DMS 273 treated with DMSO at 0.1 percent for 48 hours (cell line): Measurements from ENCODE around the gene PIP4K2A.
"Not testable (repeated sequence)": the region's sequence is repeated elsewhere in the genome, so short reads cannot be mapped to it uniquely, and the experiment has no call there.

Experiments used
- DNase-seq: peaks from one replicate; lab custom pipeline; 2025; lab: John Stamatoyannopoulos, UW

Gene PIP4K2A

DNA sequence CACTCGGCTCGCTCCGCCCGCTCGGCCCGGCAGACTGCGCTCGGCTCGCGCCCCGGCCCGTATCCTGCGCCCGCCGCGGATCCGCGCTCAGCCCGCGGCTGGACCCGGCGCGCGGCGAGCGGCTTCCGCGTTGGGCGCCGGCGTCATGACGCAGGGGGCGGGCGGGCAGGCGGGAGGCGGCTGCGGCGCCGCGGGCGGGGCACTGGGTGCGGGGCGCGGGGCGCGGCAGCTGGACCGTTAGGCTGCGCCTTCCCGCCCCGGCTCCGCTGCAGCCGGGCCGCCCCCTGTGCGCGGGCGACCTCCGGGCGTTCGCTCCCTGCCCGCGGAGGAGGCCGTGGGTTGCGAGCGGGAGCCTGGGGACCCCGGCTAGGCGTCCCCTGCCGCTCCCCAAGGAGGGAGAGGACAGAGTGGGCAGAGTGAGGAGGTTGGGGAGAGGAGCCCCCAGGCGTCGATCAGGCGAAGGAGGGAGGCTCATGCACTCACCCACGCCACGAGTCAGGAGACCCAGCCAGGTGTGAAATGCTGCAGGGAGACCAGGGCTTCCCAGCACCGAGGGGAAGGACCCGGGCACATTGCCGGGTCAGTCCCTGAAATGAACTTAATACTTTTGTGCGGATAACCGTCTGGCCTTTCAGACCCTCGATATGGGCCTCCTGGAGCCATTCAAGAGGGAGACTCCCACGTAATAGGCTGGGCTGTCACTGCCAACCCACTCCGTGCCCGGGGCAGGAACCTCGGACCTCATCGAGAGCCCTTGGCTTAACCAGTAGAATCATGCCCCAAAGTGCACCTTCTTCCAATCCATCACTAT lies at the start of gene PIP4K2A:
PIP4K2A (minus strand) TSS at position 100 of the 811 bp plus-strand sequence. CDS start 252 bp downstream, outside the sequence.
- no peak for DNase-seq

DNA sequence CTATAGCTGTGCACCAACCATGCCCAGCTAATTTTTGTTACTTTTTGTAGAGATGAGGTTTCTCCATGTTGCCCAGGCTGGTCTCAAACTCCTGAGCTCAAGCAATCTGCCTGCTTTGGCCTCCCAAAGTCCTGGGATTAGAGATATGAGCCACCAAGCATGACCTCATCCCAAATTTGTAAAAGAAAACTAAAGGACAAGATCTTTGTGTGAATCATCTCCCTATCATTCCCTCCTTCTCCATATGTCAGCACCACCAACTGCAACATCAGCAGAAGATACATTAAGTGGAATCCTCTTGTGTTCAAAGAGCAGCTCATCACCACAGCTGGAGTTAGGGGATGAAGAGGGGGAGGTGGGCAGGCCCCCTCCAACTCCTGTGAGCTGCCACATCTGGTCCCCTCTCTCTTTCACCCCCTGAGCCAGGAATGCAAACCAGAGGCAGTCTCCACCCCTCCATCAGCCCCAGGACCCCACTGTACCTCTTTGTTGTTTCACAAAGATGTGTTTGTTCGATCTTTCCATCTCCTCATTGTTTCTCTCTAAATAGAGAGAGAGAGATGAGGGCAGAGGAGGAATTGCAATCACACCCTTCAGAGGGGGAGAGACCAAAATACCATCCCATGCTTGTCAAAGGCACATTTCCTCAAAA lies 47.3 kb upstream of the PIP4K2A start:
- DNase-seq: no peak

DNA sequence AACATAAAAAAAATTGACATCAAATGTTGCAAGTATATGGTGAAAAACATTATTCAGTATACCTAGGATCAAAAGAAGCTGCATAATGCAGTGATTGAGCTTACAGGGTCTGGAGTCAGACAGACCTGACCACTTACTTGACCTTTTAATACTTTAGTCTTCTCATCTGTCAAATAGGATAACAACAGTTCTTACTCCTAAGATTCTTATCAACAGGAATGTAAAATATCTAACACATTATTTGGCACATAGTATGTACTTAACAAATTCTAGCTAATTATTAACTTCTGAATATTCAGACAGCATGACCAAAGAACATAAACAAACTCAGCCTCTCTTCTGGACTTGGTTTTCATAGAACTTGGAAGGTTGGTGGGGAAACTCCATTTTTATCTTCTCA lies 45.6 kb upstream of the PIP4K2A start:
- DNase-seq: no peak

DNA sequence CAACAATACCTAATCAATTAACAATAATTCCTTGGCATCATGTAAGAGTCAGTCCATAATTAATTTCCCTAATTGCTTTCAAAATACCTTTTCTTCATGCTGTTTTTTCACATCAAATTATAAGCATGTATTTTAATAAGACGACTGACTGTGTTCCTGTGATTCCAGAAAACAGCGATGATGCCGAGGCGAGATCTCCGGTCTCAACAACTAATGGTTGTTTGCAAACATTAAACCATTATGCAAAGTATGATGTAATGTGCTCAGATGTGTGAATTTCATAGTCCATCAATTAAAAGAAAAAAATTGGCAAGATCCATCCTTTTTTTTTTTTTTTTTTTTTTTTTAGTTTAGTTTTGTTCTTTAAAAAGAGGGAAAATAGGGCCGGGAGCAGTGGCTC lies 44.5 kb upstream of the PIP4K2A start:
- DNase-seq: no peak

DNA sequence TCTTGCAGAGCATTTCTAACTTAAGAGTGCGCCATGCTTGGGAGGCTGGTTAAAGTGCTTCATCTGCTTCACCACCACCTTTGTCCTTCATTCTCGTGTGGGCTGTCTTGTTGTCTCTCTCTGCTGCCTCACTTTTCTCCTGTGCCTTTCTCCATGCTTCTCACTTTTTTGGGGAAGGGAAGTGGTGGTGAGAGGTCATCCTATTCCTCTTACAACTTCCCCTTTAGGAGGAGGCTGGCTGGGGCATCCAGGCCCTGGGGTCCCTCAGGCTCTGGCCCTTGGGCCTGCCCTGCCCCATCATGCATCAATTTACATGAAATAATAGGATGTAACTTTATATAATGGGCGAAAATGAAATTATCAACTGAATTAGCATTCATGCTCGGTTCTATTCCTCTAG lies 39.9 kb upstream of the PIP4K2A start:
- no peak for DNase-seq

DNA sequence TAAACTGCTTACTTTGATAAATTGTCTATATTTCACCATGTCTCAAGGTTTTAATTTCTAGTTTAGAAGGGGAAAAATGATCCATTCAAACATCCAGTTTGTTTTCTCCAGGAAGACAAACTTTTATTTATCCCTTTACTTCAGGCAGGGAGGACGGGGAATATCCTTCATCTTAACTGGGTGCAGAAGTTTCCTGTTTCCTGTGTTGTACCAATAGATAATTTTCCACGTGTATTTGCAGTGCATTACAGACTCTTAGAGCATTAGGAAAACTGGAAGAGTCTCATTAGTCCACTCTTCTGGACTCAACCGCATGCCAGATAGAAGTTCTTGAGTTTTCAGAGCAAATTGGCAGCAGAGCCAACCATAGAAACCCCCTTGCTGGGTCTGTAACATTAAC lies 39.4 kb upstream of the PIP4K2A start:
- no peak for DNase-seq

DNA sequence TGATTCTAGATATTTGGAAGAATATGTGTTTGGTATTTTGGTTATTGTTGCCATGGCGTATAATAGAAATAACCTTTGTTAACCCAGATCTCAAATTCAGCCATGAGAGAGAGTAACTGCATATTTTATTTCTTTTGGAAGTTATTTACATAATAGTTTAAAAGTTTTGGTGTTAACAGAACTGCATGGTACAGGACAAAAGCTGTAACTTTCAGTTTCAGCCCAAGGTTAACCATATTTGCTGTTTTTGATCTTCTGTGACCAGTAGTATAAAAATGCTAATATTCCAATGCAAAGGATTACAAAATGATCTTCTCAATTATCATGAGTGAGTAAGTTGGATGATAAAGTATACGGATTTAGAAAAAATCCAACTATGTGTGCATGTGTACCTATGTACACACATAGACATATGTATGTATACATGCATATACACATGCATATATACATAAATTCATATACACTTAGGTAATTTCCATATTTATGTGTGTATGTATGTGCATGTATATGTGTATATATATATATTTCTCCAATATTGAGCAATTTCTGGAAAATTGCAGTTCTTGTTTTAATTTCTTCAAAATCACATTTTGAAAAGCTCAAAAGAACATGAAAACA lies 38.0 kb upstream of the PIP4K2A start:
- no peak for DNase-seq

DNA sequence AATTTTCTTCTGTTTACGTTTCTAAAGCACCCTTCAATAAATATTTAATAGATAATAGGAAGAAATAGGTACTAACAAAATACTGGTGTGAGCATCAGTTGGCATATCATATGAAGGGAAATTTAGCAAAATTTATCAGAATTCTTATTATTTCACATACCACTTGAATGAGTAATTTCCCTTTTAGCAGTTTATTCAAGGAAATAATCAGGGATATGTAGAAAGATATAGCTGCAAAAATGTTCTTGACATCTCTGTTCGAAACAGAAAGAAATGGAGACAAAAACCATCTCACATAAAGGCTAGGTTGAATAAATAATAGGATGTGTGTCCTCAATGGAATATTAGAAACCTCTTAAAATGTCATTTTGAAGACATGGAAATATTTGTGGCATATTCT lies 35.8 kb upstream of the PIP4K2A start:
- DNase-seq: no peak

DNA sequence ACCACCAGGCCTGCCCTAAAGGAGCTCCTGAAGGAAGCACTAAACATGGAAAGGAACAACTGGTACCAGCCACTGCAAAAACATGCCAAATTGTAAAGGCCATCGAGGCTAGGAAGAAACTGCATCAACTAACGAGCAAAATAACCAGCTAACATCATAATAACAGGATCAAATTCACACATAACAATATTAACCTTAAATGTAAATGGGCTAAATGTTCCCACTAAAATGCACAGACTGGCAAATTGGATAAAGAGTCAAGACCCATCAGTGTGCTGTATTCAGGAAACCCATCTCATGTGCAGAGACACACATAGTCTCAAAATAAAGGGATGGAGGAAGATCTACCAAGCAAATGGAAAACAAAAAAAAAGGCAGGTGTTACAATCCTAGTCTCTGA lies 30.5 kb upstream of the PIP4K2A start:
- DNase-seq: not testable (repeated sequence)

DNA sequence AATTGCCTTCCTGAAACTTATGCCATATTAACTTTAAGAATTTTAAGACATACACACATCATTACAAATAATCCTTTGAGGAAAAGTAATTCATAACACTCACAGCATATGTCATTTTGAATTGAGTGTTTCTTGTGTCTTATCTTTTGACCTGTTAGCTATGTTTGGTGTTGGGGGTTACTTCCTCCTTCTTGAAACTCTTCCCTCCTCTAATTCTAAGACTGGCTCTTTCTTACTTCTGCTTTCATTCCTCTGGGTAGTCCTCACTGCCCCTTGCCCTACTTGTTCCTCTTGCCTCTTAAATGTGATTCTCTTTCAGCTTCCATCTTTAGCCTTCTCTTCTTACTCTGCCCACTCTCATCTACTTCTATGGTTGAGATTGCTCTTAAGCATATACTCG lies 28.3 kb upstream of the PIP4K2A start:
- no peak for DNase-seq

DNA sequence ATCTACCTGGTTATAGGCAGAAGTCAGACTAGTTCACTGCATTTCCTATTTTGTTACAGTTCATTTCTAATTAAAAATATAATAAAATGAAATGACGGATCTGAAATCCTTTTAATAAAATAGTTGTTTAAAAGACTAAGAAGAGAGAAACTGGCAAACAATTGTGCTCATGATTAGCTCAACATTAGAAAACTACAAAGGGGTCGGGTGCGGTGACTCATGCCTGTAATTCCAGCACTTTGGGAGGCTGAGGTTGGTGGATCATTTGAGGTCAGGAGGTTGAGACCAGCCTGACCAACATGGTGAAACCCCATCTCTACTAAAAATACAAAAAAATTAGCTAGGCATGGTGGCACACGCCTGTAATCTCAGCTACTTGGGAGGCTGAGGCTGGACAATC lies 27.3 kb upstream of the PIP4K2A start:
- not testable (repeated sequence) for DNase-seq

DNA sequence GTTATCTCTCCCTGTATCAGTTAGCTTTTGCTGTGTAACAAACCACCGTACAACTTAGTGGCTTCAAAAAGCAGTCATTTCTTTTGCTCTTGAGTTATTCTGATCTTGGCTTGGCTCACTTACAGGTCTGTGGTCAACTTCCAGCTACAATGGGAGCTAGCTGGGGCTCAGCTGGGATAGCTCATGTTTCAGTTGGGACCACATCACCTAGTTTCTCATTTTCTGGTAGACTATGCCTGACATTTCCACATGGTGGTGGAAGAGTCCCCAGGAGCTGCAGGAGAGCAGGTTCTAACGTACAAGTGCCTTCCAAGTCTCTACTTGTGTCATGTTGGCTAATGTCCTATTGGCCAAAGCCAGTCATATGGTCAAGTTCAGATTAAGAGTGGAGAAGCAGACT lies 25.8 kb upstream of the PIP4K2A start:
- DNase-seq: no peak

DNA sequence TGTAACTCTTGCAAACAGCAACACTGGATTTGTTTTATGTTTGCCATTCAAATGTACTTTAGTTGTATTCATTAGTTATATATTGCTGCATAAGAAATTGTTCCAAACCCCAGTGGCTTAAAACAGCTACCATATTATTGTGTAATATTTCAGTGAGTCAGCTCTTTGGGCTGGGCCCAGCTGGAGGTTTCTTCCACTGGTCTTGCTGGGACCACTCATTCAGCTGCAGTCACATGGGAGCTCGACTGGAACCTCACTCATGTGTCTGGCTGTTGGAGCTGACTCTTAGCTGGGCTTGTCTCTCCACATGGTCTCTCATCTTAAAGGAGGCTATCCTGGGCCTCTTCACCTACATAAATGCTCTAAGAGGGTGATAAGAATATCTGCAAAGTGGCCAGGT lies 23.2 kb upstream of the PIP4K2A start:
- DNase-seq: no peak

DNA sequence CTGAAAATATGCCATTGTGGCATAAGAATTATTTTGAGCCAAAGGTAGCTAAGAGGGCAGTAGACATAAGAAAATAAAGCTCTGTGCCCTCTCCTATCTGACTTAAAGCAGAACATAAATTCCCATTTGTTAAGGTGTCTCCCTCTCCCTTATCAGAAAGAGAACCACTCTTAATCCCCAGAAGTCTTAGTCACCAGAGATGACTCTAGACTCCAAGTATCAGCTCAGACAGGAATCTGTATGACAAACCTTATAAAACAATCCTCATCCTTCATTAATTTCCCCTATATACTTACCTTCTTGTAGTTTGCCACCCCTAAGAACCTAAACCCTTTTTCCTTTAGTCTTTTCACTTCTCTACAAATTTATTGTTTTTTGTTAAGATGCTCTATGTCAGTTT lies 21.8 kb upstream of the PIP4K2A start:
- DNase-seq: no peak

DNA sequence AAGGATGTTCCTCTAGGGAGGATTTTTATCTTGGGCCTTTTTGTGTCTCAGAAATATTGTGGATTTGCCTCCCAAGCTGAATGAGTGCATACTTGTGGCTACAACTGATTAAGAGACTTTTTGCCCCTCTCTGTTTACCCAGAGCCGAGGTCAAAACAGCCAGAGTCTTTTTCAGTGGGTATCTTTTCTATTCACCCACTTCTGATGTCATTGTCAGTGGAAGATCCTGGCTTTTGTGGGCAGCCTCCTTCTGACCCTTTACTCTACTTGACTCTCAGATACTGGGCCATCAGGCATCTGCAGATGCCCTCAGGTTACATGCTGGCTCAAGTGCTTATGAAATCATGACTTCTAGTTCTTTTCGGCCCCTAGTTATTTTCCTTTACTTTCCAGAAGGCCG lies 19.6 kb upstream of the PIP4K2A start:
- DNase-seq: no peak

DNA sequence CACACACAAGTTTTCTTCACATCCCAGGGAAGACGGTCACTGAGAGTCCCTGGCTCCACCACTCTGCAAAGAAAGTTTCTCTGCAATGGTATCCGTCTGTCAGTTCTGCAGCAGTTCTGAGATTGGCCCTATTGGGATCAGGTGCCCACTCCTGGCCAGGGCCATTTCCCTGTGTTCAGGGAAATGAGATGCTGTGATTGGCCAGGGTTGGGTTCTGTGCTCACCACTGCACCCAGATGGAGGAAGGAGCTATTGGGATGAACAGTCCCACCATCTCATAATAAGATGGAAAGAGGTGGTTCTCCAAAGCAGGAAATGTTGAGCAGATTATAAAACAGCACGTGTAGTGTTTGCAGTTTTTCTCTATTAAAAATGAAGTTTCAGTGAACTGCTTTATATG lies 13.3 kb upstream of the PIP4K2A start:
- no peak for DNase-seq

DNA sequence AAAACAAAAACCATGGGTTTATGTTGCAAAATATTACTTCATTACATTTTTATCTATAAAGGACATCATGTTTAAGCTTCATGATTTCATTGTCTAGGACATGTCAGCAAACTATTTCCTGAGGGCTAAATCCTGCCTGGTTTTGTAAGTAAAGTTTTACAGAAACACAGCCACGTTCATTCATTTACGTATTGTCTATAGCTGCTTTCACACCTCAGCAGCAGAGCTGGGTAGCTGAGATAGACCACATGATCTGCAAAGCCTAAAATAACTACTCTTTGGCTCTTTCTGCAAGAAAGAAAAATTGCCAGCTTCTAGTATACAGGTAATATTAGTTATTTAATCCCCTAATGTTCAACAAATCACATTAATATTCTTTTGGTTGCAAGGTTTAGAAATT lies 12.7 kb upstream of the PIP4K2A start:
- DNase-seq: no peak

DNA sequence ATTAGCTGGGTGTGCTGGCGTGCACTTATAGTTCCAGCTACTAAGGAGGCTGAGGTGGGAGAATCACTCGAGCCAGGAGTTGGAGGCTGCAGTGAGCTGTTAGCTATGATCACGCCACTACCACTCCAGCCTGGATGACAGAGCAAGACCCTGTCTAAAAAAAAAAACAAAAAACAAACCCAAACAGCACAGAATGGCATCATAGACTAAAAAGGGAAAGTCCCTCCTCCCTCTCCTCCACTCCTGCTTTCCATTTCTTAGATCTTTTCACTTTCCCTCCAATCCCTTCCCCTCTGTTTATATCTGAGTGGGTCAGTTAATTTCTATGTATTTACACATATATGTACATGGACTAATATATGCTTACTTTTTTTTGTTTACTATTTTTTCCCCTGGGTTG lies 10.4 kb upstream of the PIP4K2A start:
- DNase-seq: no peak

DNA sequence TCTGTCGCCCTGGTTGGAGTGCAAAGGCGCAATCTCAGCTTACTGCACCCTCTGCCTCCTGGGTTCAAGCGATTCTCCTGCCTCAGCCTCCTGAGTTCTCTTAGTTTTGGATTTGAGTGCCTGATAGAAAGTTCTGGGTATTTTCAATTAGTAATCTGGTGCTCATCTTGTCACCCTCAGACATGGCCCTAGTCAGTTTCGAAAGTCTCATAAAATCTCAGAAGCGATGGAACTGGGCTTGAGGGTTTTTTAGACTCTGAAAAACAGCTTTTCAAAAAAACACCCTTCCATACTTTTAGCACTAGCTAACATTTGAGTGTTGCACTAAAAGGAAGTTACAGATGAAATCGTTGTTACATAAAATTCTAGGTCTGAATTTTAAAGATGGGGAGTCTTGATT lies 9.4 kb upstream of the PIP4K2A start:
- DNase-seq: no peak

DNA sequence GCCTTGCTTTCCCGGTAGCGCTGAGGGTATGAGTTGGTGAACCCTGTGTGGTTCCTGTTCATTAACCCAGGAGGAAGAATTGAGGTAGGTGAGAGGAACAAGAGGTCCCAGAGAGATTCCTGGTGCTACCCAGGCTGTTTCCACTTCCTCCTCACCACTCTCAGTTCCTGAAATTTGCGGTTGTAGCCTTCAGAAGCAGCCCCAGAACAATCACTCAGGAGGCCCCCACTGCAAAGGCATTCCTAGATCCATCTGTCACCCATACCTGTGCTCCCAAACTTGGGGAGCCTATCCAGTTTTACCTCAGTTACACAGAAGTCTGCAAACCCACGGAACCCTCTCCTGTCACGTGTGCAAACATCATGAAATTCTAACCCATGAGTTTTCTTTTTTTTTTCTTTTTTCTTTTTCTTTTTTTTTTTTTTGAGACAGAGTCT lies 9.0 kb upstream of the PIP4K2A start:
- DNase-seq: no peak

DNA sequence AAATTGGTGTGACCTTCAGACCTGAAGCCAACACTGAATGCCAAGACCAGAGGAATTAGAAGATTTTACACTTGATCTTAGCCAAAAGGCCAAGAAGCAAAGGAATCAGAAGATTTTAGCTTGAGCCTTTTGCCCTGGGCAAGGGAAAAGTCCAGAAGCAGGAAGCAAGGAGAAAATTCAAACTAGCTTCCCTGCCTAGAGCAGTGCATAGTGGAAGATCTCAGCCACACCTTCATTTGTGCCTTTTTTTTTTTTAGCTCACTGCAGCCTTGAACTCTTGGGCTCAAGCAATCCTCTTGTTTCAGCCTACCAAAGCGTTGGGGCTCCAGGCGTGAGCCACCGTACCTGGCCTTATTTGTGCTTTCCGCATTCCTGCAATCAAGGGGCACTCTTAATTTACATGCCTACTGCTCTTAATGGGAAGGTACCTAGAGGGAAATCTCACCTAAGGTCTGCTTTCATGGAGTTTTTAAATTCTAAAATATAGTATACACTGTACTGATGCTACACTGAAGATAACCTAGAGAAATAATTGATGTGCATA lies 8.3 kb upstream of the PIP4K2A start:
- DNase-seq: no peak

DNA sequence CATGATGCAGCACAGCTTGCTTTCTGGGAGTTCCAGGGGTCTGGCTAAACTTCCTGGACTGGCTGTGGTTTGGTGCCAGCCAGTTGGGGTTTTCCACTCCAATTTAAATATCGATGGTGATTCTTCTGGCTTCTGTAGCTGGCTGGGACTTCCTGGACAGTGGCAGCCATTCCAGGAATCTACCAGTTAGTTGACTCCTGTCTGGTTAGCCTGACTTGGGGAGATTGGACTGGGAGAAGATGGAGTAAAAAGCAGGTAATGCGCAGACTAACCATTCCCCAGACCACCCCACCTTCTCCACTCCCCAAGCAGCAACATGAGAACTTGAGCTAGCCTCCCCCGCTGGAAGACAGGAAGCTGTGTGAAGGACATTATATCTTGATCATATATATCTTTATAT lies 6.3 kb upstream of the PIP4K2A start:
- DNase-seq: no peak
